Psoas muscle (tissue), 8 donors: ENCODE results near the gene RIMBP2. TPM values are rescaled to one million over a fixed set of nuclear protein-coding genes. Genes with fewer than 3 reads are reported as not detected.

Experiments
- ATAC-seq, 4 donors: fragments of 200-7000 bp; cut with Tn5 transposase; one replicate each; pipeline ENCODE4 v1.9.1; 2020; ENCODE audit warnings: moderate library complexity in 3 of 4, mild to moderate bottlenecking in 2 of 4
- DNase-seq, 2 donors: peaks; one replicate each; pipeline ENCODE4 v3.0.0-alpha.2; 2020
- H3K27ac ChIP-seq: fragments of 200-600 bp; one replicate; pipeline ENCODE4 v1.8.0; 2022
- H3K27me3 ChIP-seq, 3 donors: fragments of 200-600 bp in 1 of 3; one replicate each; pipeline versions ENCODE4 v1.6.1 to v1.8.0; 2013 to 2022; ENCODE audit warnings: low read length in 2 of 3, mild to moderate bottlenecking in 2 of 3, moderate library complexity in 1 of 3; ENCODE audit not compliant: insufficient read depth in 3 of 3
- H3K36me3 ChIP-seq, 2 donors: fragments of 200-600 bp in 1 of 2; one replicate each; pipeline versions ENCODE4 v1.6.1 to v1.8.0; 2013 to 2022; ENCODE audit warnings: low read depth in 1 of 2, mild to moderate bottlenecking in 1 of 2, moderate library complexity in 1 of 2; ENCODE audit not compliant: insufficient read depth in 1 of 2
- H3K4me1 ChIP-seq: fragments of 200-600 bp; one replicate; pipeline ENCODE4 v1.8.0; 2022
- H3K4me3 ChIP-seq: fragments of 200-600 bp; one replicate; pipeline ENCODE4 v1.8.0; 2022; ENCODE audit warnings: mild to moderate bottlenecking
- H3K9me3 ChIP-seq: fragments of 200-600 bp; one replicate; pipeline ENCODE4 v1.8.0; 2022
- WGBS, 3 donors: extraction: QIAGEN DNeasy Blood & Tissue Kit; methylation state at CpG; one replicate each; pipeline versions ENCODE4 v1.1.6 to v1.1.7; 2013; 5-methylcytosine and 5-hydroxymethylcytosine counted together
- intact Hi-C, 2 donors: fragments of 100-400 bp; cut with DNase I; formaldehyde crosslinking; loops; one replicate each; pipeline versions ENCODE4 v1.11.0 to v1.14.2; 2022
- polyA plus RNA-seq, 3 donors: library from polyadenylated mRNA; stranded (reverse); fragments of 200-250 nt; gene quantifications; one replicate each; pipeline ENCODE4 v1.2.3, GENCODE V29; 2013
- total RNA-seq, 4 donors: library from RNA; stranded (reverse); fragmentation: NEBNext Ultra II Directional in 2 of 4; extraction: Animal tissue kit (Norgen Biotek cat#: 25700) in 2 of 4; gene quantifications; one replicate each; pipeline versions ENCODE4 v1.2.1 to v1.2.4, GENCODE V29; 2021 to 2023
- TF ChIP-seq, protein P1 (sequence below): fragments of 200-600 bp; IDR thresholded peaks from one replicate; pipeline ENCODE4 v1.8.0; 2022; ENCODE audit warnings: antibody characterized with exemption
- donor health status: healthy with polysubstance abuse.
- donor health status: DM: no; HTN: no; CAD: no; lungs with moderate emphysema.
- donor health status: Bipolar disorder and iron deficiency.
- donor health status: healthy.
- donor health status: DM: yes; HTN: yes; CAD: no.
- donor health status: DM: no; HTN: no; CAD: no.
- donor health status: DM: no; HTN: no; CAD: no.
- donor health status: DM: yes; HTN: yes; CAD: no.

The RIMBP2 gene
- total and polyA plus RNA-seq, 7 donors = 0.05 to 1.2 (median 0.21) TPM

DNA sequence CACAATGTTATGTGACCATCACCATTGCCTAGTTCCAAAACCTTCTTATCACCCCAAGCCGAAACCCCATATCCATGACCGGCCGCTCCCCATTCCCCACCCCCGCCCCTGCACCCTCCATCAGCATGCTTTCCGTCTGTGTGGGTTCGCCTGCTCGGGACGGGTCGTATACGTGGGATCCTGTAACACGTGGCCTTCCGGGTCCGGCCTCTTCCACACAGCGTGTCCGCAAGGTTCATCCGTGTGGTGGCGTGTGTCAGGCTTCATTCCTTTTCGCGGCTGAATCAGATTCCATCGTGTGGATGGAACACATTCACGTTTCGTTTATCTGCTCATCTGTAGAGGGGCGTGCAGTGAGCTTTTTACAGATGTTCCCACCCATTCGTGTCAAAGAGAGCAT lies 41.4 kb downstream of the RIMBP2 start:
- Histone ChIP-seq H3K9me3 (no peaks in the 10 kb centered on the region), H3K4me1 (no peaks in the 10 kb centered on the region), H3K27ac (no peak overlapping the region), H3K36me3 (no peaks in the 10 kb centered on the region), H3K4me3 (no peak overlapping the region), H3K27me3 (no peaks in the 10 kb centered on the region)
- ATAC-seq = no peak
- WGBS, 3 donors = 88 to 90% (median 89%) methylated on average over 24 of the region's 24 CpGs
- intact Hi-C loops = no loop called here
- DNase-seq = no peak
- TF ChIP-seq, protein P1, sequence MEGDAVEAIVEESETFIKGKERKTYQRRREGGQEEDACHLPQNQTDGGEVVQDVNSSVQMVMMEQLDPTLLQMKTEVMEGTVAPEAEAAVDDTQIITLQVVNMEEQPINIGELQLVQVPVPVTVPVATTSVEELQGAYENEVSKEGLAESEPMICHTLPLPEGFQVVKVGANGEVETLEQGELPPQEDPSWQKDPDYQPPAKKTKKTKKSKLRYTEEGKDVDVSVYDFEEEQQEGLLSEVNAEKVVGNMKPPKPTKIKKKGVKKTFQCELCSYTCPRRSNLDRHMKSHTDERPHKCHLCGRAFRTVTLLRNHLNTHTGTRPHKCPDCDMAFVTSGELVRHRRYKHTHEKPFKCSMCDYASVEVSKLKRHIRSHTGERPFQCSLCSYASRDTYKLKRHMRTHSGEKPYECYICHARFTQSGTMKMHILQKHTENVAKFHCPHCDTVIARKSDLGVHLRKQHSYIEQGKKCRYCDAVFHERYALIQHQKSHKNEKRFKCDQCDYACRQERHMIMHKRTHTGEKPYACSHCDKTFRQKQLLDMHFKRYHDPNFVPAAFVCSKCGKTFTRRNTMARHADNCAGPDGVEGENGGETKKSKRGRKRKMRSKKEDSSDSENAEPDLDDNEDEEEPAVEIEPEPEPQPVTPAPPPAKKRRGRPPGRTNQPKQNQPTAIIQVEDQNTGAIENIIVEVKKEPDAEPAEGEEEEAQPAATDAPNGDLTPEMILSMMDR = no peak

DNA sequence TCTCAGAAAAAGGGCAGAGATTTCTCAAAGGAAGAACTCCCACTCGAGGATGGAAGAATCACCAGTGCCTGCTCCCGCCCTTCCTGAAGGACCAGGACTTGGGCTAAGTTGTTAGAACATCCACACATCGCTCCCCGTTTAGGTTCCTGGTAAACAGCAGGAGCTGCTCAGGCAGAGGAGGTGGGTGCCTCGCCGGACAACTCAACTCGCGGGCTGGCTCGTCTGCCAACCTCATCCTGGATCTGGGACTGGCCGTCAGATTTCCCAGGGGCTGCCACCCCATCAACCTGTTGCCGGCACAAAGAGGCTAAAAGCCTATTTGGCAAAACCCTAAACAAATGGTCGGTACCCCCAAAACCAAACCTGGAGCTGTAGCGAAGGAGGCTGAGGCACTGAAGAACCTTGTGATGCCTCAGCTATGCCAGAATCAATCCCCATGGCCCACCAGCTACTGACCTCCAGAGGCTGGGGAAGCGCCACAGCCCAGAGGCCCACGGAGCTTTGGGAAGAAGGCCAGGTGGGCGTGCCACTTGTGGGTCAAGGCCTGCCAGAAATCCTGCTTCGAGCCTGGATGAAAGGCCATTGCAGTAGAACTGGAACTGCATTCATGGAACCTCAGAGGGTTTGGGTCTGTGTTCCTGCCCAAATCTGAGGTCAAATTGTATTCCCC lies 42.9 kb downstream of the RIMBP2 start:
- no peaks in the 10 kb centered on the region for H3K4me1 ChIP-seq
- ATAC-seq (no peak), DNase-seq (no peak)
- intact Hi-C loops = no loop called here
- 60 to 64% (median 60%) methylated on average over 17 of the region's 17 CpGs for WGBS, 3 donors
- no peak overlapping the region for H3K27ac ChIP-seq
- H3K4me3 ChIP-seq = no peak overlapping the region
- TF ChIP-seq, protein P1 = no peak
- no peaks in the 10 kb centered on the region for H3K9me3 ChIP-seq
- H3K27me3 ChIP-seq = no peaks in the 10 kb centered on the region
- no peaks in the 10 kb centered on the region for H3K36me3 ChIP-seq

DNA sequence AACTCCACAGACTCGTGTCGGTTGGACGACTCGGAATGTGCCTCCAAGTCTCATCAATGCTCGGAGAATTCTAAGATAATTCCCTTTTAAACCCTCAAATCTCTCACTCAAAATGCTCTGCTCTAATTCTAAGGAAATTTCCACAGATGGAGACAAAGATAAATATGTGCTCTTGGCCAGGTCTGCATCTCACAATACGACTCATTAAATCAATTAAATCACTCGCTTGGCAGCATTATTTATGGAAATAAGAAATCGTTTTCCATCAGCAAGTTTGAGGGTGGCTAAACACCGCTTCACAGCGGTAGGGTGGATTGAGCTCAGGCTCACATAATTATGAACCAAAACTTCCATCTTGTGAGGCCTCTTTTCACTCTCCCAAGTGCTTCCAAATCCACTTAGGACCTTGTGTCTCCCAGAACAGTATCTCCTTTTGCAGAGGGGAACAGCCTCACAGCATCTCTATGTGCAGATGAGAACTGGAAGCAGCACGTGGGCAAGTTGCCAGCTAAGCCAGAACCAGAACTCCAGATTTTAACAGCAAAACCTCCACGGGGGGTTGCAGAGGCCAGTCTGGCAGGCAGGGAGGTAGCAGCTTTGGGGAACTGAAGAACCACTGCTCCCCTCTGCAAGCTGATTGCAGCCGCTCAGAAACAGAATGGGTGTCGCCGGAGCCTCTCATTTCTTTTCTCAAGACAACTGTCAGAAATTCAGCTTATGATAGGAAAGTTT lies 43.8 kb downstream of the RIMBP2 start:
- ATAC-seq (no peak), DNase-seq (no peak)
- WGBS, 3 donors = 54 to 59% (median 58%) methylated on average over 15 of the region's 15 CpGs
- Histone ChIP-seq H3K9me3 (no peaks in the 10 kb centered on the region), H3K4me1 (no peaks in the 10 kb centered on the region), H3K4me3 (no peak overlapping the region), H3K27ac (no peak overlapping the region), H3K36me3 (no peaks in the 10 kb centered on the region), H3K27me3 (no peaks in the 10 kb centered on the region)
- intact Hi-C loops = no loop called here
- TF ChIP-seq, protein P1 = no peak

DNA sequence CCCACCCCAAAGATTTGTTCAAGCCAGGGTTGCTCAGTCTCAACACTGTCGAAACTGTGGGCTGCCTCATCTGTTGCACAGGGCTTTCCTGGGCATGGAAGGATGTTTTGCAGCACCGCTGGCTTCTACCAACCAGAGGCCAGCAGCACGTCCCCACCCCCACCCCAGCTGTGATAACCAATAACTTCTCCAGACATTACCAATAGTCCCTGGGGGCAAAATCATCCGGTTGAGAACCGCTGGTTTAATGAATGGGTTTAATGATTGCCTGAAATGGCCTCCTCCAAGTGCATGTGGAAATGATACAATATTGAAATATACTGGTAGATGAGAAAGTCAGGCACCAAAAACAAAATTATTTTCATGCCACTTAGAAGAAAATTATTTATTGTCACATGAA lies 44.5 kb downstream of the RIMBP2 start:
- Histone ChIP-seq H3K9me3 (no peaks in the 10 kb centered on the region), H3K4me3 (no peak overlapping the region), H3K4me1 (no peaks in the 10 kb centered on the region), H3K27ac (no peak overlapping the region), H3K27me3 (no peaks in the 10 kb centered on the region), H3K36me3 (no peaks in the 10 kb centered on the region)
- 65 to 75% (median 71%) methylated on average over 5 of the region's 5 CpGs for WGBS, 3 donors
- ATAC-seq (no peak), DNase-seq (no peak)
- TF ChIP-seq, protein P1 = no peak
- intact Hi-C loops = no loop called here
